IPS DF 6.9 (cell line): Measurements from ENCODE around the gene JAZF1.

Source experiments
- DNase-seq: peaks from one replicate; pipeline ENCODE4 v3.0.0-alpha.2; 2013; ENCODE audit warnings: low read depth, low spot score
- H3K27ac ChIP-seq: one replicate; pipeline ENCODE4 v1.5.1; 2013; ENCODE audit warnings: low read length, control low read depth
- H3K27me3 ChIP-seq: 2 replicates; pipeline ENCODE4 v1.6.1; 2013; ENCODE audit warnings: mild to moderate bottlenecking, low read length; ENCODE audit not compliant: control insufficient read depth, insufficient read depth
- H3K36me3 ChIP-seq: 2 replicates; pipeline ENCODE4 v1.6.1; 2013; ENCODE audit warnings: low read length; ENCODE audit not compliant: control insufficient read depth, insufficient read depth
- H3K4me1 ChIP-seq: 2 replicates; pipeline ENCODE4 v1.6.1; 2013; ENCODE audit warnings: low read length; ENCODE audit not compliant: control insufficient read depth, insufficient read depth
- H3K4me3 ChIP-seq: 2 replicates; pipeline ENCODE4 v1.5.1; 2013; ENCODE audit warnings: mild to moderate bottlenecking, low read length
- H3K9me3 ChIP-seq: 2 replicates; pipeline ENCODE4 v1.6.1; 2013; ENCODE audit warnings: low read length, inconsistent platforms; ENCODE audit not compliant: control insufficient read depth, insufficient read depth
- WGBS: extraction: QIAGEN DNeasy Blood & Tissue Kit; methylation state at CpG from one replicate; pipeline ENCODE4 v1.1.7; 2013; ENCODE audit warnings: mixed read lengths, missing lambda C conversion rate; ENCODE audit not compliant: insufficient read length, insufficient coverage; 5-methylcytosine and 5-hydroxymethylcytosine counted together

The JAZF1 gene

DNA sequence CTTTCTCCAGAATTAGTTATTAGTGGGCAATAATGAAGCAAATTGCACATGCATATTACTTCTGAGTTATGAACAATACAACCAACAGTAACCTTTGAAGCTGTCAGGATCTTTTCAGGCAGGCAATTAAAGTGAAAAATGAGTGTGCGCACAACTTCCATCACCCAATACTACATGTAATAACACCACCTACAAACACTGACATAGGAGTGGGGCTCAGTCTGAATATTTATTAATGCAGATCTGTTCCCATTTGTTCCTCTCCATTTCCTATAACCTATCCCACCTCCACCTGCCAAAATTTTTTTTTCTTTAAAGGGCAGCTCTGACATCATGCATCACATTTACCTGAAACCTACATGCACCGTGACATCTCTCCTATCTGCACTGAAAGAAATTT, 177.2 kb downstream of the JAZF1 start:
- WGBS: no CpG with 5 or more reads among the region's 2 CpGs
- Histone ChIP-seq H3K4me3 (no peak overlapping the region), H3K27me3 (no peaks in the 10 kb centered on the region), H3K9me3 (no peaks in the 10 kb centered on the region), H3K27ac (no peak overlapping the region), H3K36me3 (no peaks in the 10 kb centered on the region), H3K4me1 (no peaks in the 10 kb centered on the region)
- DNase-seq: no peak

- DNase-seq: peak; percentile 13
- Histone ChIP-seq H3K36me3 (no peaks in the 10 kb centered on the region), H3K4me3 (no peak overlapping the region), H3K4me1 (no peaks in the 10 kb centered on the region), H3K27me3 (no peaks in the 10 kb centered on the region), H3K9me3 (no peaks in the 10 kb centered on the region), H3K27ac (no peak overlapping the region)
Observed at GRCh38 chr7:28002638-28003037, 178.0 kb downstream of the JAZF1 start.

DNA sequence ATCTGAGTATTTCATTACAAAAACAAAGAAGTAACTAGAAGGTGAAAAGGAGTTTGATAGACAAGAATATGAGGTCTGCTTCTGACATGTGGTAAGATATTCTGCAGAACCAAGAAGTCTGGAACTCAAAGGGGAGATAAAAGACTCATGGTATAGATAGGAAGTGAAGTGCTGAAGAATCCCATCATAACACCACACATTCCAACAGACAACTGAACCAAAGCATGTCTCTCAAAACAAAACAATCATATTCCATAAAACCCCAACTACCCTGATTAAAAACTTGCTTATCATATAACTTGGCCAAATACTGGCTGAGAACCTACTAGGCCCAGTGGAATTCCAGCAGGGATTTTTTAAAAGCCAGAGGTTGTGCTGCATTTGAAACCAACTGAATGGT, 178.7 kb downstream of the JAZF1 start:
- Histone ChIP-seq H3K4me3 (no peak overlapping the region), H3K9me3 (no peaks in the 10 kb centered on the region), H3K4me1 (no peaks in the 10 kb centered on the region), H3K27ac (no peak overlapping the region), H3K27me3 (no peaks in the 10 kb centered on the region), H3K36me3 (no peaks in the 10 kb centered on the region)
- DNase-seq: no peak

DNA sequence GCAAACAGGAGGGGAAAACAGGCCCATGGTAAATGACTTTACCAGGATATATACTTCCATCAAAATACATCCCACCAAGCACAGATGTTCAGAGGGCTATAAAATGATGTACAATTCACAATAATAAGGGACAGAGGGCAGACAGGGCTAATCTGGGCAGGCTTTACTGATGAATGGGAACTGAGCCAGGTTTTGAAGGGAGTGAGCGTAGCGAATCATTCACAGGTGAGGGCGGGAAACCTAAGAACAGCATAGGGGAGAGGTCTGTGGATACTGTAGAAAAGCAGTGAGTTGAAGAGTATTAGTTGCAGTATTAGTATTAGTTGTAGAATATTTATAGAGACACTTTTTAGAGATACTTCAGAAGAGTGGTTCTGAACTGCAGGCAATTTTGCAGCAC, 180.8 kb downstream of the JAZF1 start:
- no peak for DNase-seq
- H3K9me3 ChIP-seq: no peaks in the 10 kb centered on the region

GRCh38 chr7:27998382-27998781, 182.2 kb downstream of the JAZF1 start:
- no peaks in the 10 kb centered on the region for H3K36me3 ChIP-seq
- no peak for DNase-seq
- no peaks in the 10 kb centered on the region for H3K4me1 ChIP-seq
- H3K27ac ChIP-seq: no peak overlapping the region
- no peak overlapping the region for H3K4me3 ChIP-seq
- no peaks in the 10 kb centered on the region for H3K9me3 ChIP-seq
- no peaks in the 10 kb centered on the region for H3K27me3 ChIP-seq
- WGBS: no CpG with 5 or more reads among the region's 2 CpGs

More for the DNA sequence above, 180.8 kb downstream of the JAZF1 start:
- H3K36me3 ChIP-seq: no peaks in the 10 kb centered on the region
- no peak overlapping the region for H3K4me3 ChIP-seq
- WGBS: no CpG with 5 or more reads among the region's 3 CpGs
- H3K4me1 ChIP-seq: no peaks in the 10 kb centered on the region
- no peaks in the 10 kb centered on the region for H3K27me3 ChIP-seq
- H3K27ac ChIP-seq: no peak overlapping the region

GRCh38 chr7:27997188-27997707, 183.3 kb downstream of the JAZF1 start:
- no peak overlapping the region for H3K27ac ChIP-seq
- no peak for DNase-seq
- H3K4me1 ChIP-seq: no peaks in the 10 kb centered on the region
- no peak overlapping the region for H3K4me3 ChIP-seq
- H3K36me3 ChIP-seq: no peaks in the 10 kb centered on the region
- no CpG with 5 or more reads among the region's 1 CpG for WGBS
- no peaks in the 10 kb centered on the region for H3K27me3 ChIP-seq
- H3K9me3 ChIP-seq: no peaks in the 10 kb centered on the region

- no peak for DNase-seq
- Histone ChIP-seq H3K4me1 (no peaks in the 10 kb centered on the region), H3K27ac (no peak overlapping the region), H3K36me3 (no peaks in the 10 kb centered on the region), H3K9me3 (no peaks in the 10 kb centered on the region), H3K4me3 (no peak overlapping the region), H3K27me3 (no peaks in the 10 kb centered on the region)
- no CpG with 5 or more reads among the region's 7 CpGs for WGBS
Observed at GRCh38 chr7:27996141-27996540, 184.5 kb downstream of the JAZF1 start.

DNA sequence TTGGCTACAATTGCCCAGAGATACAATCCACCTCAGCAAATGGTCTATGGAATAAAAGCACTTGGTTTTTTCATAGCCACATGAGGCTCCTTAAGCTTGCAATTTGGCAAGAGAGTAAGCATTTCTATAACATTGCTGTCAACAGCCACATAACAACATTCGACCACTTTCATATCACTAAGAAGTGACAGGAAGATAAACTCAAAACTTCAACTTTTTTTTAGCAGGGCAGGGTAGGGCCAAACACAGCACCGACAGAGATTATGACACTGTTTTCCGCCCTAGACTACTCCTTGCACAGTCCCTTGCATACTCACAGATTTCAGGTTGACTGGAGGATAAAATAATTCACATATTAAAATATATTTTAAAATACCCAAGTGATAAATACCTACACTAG, 185.4 kb downstream of the JAZF1 start:
- Histone ChIP-seq H3K9me3 (no peaks in the 10 kb centered on the region), H3K27me3 (no peaks in the 10 kb centered on the region), H3K4me3 (no peak overlapping the region), H3K4me1 (no peaks in the 10 kb centered on the region), H3K36me3 (no peaks in the 10 kb centered on the region), H3K27ac (no peak overlapping the region)
- no peak for DNase-seq
- no CpG with 5 or more reads among the region's 3 CpGs for WGBS

- Histone ChIP-seq H3K27ac (no peak overlapping the region), H3K9me3 (no peaks in the 10 kb centered on the region), H3K4me3 (no peak overlapping the region), H3K4me1 (no peaks in the 10 kb centered on the region), H3K36me3 (no peaks in the 10 kb centered on the region), H3K27me3 (no peaks in the 10 kb centered on the region)
- DNase-seq: no peak
- WGBS: no CpG with 5 or more reads among the region's 2 CpGs
Observed at GRCh38 chr7:27994639-27995038, 186.0 kb downstream of the JAZF1 start.

- Histone ChIP-seq H3K4me3 (no peak overlapping the region), H3K9me3 (no peaks in the 10 kb centered on the region)
- no CpG with 5 or more reads among the region's 8 CpGs for WGBS
Observed at GRCh38 chr7:27992755-27993493, 187.7 kb downstream of the JAZF1 start.

GRCh38 chr7:27992097-27992496, 188.5 kb downstream of the JAZF1 start:
- Histone ChIP-seq H3K9me3 (no peaks in the 10 kb centered on the region), H3K4me3 (no peak overlapping the region), H3K36me3 (no peaks in the 10 kb centered on the region), H3K27ac (no peak overlapping the region), H3K27me3 (no peaks in the 10 kb centered on the region), H3K4me1 (no peaks in the 10 kb centered on the region)
- no CpG with 5 or more reads among the region's 4 CpGs for WGBS
- no peak for DNase-seq

More at GRCh38 chr7:27992755-27993493, 187.7 kb downstream of the JAZF1 start:
- Histone ChIP-seq H3K27ac (no peak overlapping the region), H3K36me3 (no peaks in the 10 kb centered on the region), H3K4me1 (no peaks in the 10 kb centered on the region), H3K27me3 (no peaks in the 10 kb centered on the region)
- DNase-seq: no peak
